GM21390 (cell line): ENCODE results near the gene APBB1.
"Not testable (repeated sequence)": the region's sequence is repeated elsewhere in the genome, so short reads cannot be mapped to it uniquely, and the experiment has no call there.

Experiments
- ATAC-seq: cut with Tn5 transposase; IDR thresholded peaks from one replicate; pipeline ENCODE4 v1.9.1; 2021; ENCODE audit not compliant: unreplicated experiment

The APBB1 gene

DNA sequence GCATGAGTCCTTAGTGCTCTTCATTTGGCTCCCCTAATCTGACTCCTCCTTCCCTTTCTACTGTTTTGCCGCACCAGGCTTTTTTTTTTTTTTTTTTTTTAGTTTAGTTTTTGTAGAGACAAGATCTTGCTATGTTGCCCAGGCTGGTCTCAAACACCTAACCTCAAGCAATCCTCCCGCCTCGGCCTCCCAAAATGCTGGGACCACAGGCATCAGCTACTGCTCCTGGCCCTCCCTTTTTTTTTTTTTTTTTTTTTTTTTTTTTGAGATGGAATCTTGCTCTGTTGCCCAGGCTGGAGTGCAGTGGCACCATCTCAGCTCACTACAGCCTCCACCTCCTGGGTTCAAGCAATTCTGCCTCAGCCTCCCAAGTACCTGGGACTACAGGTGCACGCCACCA lies 26.6 kb downstream of the APBB1 start:
- ATAC-seq, result not testable (repeated sequence)

GRCh38 chr11:6391537-6392134 lies 27.3 kb downstream of the APBB1 start:
- ATAC-seq, result no peak

GRCh38 chr11:6390718-6391469 lies 28.0 kb downstream of the APBB1 start:
- no peak for ATAC-seq

GRCh38 chr11:6389905-6390717 lies 28.8 kb downstream of the APBB1 start, which contains the start of gene SMPD1:
SMPD1 (plus strand) TSS chr11:6390474; CDS start chr11:6390599, 125 bp downstream.
- peak; percentile 97 for ATAC-seq

- ATAC-seq, result no peak
Measured at GRCh38 chr11:6388748-6389147, 30.1 kb downstream of the APBB1 start.

- ATAC-seq, result no peak
Measured at GRCh38 chr11:6387811-6388599, 30.9 kb downstream of the APBB1 start.

GRCh38 chr11:6385046-6385777 lies 33.7 kb downstream of the APBB1 start:
- ATAC-seq, result no peak

- no peak for ATAC-seq
Measured at GRCh38 chr11:6378640-6378989, 40.3 kb downstream of the APBB1 start.

DNA sequence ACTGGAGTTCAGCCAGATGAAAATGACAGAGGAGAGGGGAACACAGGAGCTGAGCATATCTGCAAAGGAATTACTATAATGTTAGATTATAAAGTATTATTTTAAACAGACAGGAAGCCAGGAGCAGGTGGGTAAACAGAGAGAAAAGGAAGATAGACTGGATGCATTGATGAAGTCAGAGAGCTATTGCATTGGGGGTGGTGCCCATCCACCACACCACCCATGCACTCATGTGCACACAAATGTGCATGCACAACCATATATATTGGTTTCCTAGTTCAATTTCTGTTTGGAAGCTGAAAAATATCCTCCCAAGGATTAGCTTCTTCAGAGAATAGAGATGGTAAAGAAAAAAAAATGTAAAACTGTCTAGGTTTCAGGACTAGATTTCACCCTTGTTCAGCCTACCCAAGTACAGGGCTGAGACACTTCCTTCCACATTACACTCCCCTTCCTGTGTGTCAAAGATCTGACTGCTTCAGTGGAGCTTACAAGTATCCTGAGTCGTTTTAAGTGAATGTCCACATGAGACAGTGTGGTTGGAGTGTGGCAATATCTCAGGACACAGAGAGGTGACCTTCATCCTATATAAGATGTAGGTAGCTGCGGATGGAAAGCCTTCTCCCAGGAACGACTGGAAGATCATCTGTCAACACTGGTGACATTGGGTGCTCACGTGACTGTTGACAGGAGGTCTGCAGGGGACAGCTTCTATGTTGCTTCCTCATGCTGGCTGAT lies 40.8 kb downstream of the APBB1 start:
- ATAC-seq, result peak; percentile 68

- ATAC-seq, result no peak
Measured at GRCh38 chr11:6371825-6372224, 47.1 kb downstream of the APBB1 start.

DNA sequence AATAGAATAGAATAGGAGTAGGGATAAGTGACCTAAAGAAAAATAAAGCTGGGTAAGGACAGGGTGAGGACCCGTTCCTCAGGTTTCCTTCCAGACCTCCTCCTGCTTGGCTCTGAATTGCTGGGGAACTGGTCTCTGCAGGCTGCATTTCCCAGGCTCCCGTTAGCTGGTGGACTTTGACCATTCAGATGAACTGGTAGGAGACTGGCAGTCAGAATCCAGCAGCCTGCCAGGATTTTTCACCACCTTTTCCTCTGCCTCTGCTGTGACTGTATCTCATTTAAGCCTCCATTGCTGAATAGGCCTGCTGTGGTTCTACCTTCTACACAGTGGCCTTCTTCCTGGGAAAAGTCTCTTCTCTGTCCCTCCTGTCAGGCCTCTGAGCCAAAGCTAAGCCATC lies 53.2 kb downstream of the APBB1 start:
- no peak for ATAC-seq

GRCh38 chr11:6362873-6363678 lies 55.8 kb downstream of the APBB1 start:
- ATAC-seq, result peak; percentile 92

GRCh38 chr11:6362185-6362872 lies 56.6 kb downstream of the APBB1 start:
- ATAC-seq, result no peak

- ATAC-seq, result no peak
Measured at GRCh38 chr11:6360183-6360582, 58.7 kb downstream of the APBB1 start.

GRCh38 chr11:6357222-6357621 lies 61.7 kb downstream of the APBB1 start:
- no peak for ATAC-seq

- ATAC-seq, result no peak
Measured at GRCh38 chr11:6356503-6357055, 62.3 kb downstream of the APBB1 start.

DNA sequence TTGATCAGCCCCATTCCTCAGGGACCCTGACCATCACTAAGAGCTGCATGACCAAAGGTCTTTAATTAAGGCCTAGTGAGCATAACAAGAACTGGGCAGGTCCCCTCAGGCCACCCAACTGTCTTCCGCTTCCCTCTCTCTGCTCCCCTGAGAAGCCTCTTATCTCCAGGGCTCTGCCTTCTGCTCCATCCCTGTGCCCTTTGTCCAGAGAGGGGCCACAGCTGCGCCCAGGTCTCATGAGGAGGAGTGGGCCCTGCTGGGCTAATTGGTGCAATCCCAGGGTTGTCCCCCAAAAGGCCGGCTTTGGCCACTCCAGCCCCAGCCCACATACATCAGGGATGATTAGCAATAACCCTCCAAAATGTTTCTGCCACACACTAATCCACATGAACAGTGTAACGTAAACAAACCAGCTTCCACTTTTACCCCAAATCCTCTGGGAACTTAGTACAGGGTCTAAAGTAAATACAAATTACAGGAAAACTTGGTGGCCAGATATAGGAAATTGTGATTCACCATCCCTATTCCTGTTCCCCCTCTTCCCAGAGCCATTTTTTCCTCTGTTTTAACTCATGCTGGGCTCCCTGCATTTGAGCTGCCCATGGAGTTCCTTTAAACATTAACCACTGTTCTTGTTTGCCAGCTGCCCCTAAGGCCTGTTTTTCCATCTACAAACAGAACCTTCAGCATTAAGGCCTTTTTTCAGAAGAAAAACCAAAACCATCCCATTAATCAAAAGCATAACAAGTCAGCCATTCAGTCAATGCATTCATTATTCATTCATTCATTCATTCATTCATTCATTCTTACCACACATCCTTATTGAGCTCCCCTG lies 64.0 kb downstream of the APBB1 start:
- ATAC-seq, result no peak
